H1 (cell line): ENCODE results near the gene NCAPD2.

Source experiments
- EZH2 ChIP-seq: fragments of 200-600 bp; sonication (generic); IDR thresholded peaks from 2 replicates; pipeline ENCODE4 v1.7.1; 2012; ENCODE audit warnings: low read depth, mild to moderate bottlenecking, moderate library complexity, low read length, inconsistent platforms; ENCODE audit not compliant: severe bottlenecking
- HDAC6 ChIP-seq: IDR thresholded peaks from one replicate; pipeline ENCODE4 v1.7.1; 2012; ENCODE audit warnings: low read depth, mild to moderate bottlenecking, inconsistent platforms, low read length, moderate library complexity
- TF ChIP-seq, protein P1 (sequence below), 3 experiments: IDR thresholded peaks; 1 replicate in 2 of 3; 2 replicates in 1 of 3; pipeline versions ENCODE4 v1.5.1 to v1.6.1; 2011; ENCODE audit warnings: low read length in 3 of 3, mild to moderate bottlenecking in 3 of 3, inconsistent platforms in 2 of 3, low read depth in 1 of 3, moderate library complexity in 1 of 3; ENCODE audit not compliant: insufficient read depth in 1 of 3; ENCODE audit errors: control extremely low read depth in 1 of 3

DNA sequence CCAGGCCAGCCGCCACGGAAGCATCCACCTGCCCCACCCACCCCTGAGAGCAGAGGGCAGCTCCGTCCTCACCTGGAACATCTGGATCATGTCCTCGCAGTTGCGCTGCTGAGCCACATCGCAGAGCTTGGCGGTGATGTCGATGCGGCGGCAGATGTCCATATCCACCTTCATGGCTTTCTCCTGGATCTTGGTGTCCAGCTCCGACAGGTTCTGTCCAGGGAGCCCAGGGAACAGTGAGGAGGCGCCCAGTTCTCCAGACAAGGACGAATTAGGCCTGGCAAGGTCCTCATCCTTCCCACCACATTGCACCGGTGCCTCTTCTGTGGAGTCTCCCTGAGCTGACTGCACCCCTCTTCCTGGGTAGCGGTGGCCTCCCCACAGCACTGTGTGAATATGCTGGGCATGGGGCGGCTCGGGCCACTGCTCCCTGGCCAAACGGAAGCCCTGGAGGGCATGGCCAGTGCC lies 55.8 kb downstream of the NCAPD2 start:
- TF ChIP-seq, protein P1, sequence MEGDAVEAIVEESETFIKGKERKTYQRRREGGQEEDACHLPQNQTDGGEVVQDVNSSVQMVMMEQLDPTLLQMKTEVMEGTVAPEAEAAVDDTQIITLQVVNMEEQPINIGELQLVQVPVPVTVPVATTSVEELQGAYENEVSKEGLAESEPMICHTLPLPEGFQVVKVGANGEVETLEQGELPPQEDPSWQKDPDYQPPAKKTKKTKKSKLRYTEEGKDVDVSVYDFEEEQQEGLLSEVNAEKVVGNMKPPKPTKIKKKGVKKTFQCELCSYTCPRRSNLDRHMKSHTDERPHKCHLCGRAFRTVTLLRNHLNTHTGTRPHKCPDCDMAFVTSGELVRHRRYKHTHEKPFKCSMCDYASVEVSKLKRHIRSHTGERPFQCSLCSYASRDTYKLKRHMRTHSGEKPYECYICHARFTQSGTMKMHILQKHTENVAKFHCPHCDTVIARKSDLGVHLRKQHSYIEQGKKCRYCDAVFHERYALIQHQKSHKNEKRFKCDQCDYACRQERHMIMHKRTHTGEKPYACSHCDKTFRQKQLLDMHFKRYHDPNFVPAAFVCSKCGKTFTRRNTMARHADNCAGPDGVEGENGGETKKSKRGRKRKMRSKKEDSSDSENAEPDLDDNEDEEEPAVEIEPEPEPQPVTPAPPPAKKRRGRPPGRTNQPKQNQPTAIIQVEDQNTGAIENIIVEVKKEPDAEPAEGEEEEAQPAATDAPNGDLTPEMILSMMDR (IDR thresholded peaks at IDR 0.05; ENCODE audit: control extremely low read depth in 1 of 3, insufficient read depth in 1 of 3, low read depth in 1 of 3, low read length in 3 of 3), result no peak
- TF ChIP-seq HDAC6, result no peak
- TF ChIP-seq EZH2, result no peak
